T-cell (primary cell): ENCODE measurements around the gene NKAIN2. TPM values are rescaled to one million over a fixed set of nuclear protein-coding genes. Genes with fewer than 3 reads are reported as not detected.

Source experiments
- ATAC-seq, 4 experiments: fragments of 200-7000 bp in 3 of 4; fragments of 150-1000 bp in 1 of 4; cut with Tn5 transposase; replicated peaks in 1 of 4; 1 replicate in 3 of 4; 2 replicates in 1 of 4; pipeline ENCODE4 v1.10.0; 2021; ENCODE audit warnings: moderate library complexity in 3 of 4, mild to moderate bottlenecking in 2 of 4, moderate number of reproducible peaks in 1 of 4
- CTCF ChIA-PET, 2 donors: fragments of 300-600 bp; sonication (Branson Sonifier 250); formaldehyde crosslinking; loops; one replicate each; lab custom pipeline; 2022; ENCODE audit warnings: antibody characterized with exemption in 2 of 2; lab: Charles Lee
- POLR2A ChIA-PET, 2 donors: fragments of 300-600 bp; sonication (Branson Sonifier 250); formaldehyde crosslinking; loops; one replicate each; lab custom pipeline; 2022; ENCODE audit warnings: antibody characterized with exemption in 2 of 2; lab: Charles Lee
- DNase-seq, 35 experiments: peaks; one replicate each; pipeline versions ENCODE4 v3.0.0 to v3.0.0-alpha.2; 2013 to 2023
- H3K27ac ChIP-seq: one replicate; pipeline ENCODE4 v1.5.1; 2013; ENCODE audit warnings: low read length
- H3K27me3 ChIP-seq, 2 experiments: replicated peaks in 1 of 2; 1 replicate in 1 of 2; 2 replicates in 1 of 2; pipeline versions ENCODE4 v1.6.1 to v1.7.0; 2013; ENCODE audit warnings: low read length in 1 of 2, mixed read lengths in 1 of 2; ENCODE audit not compliant: control insufficient read depth in 2 of 2, insufficient read depth in 2 of 2; ENCODE audit errors: extremely low read depth in 1 of 2
- H3K36me3 ChIP-seq, 2 donors: 1 replicate in 1 of 2; 2 replicates in 1 of 2; pipeline versions ENCODE4 v1.6.1 to v1.7.0; 2013; ENCODE audit warnings: low read length in 1 of 2; ENCODE audit not compliant: control insufficient read depth in 2 of 2, insufficient read depth in 1 of 2; ENCODE audit errors: extremely low read depth in 1 of 2
- H3K4me1 ChIP-seq, 2 experiments: 1 replicate in 1 of 2; 2 replicates in 1 of 2; pipeline versions ENCODE4 v1.6.1 to v1.7.0; 2013; ENCODE audit warnings: low read length in 2 of 2, mixed read lengths in 1 of 2; ENCODE audit not compliant: insufficient read depth in 2 of 2, control insufficient read depth in 1 of 2; ENCODE audit errors: extremely low read depth in 1 of 2
- H3K4me3 ChIP-seq, 2 donors: 1 replicate in 1 of 2; 2 replicates in 1 of 2; pipeline versions ENCODE4 v1.5.1 to v1.7.0; 2013; ENCODE audit warnings: mild to moderate bottlenecking in 2 of 2, low read length in 1 of 2, moderate library complexity in 1 of 2; ENCODE audit not compliant: control insufficient read depth in 1 of 2; ENCODE audit errors: extremely low read depth in 1 of 2
- H3K9me3 ChIP-seq: 2 replicates; pipeline ENCODE4 v1.7.0; 2013
- H3K27ac Mint-ChIP-seq, 2 donors: one replicate each; pipeline ENCODE4 v1.8.0; 2020 to 2021; ENCODE audit warnings: mild to moderate bottlenecking in 2 of 2, mixed read lengths in 2 of 2
- H3K27me3 Mint-ChIP-seq, 2 donors: one replicate each; pipeline ENCODE4 v1.8.0; 2021 to 2022; ENCODE audit warnings: mixed read lengths in 2 of 2
- H3K36me3 Mint-ChIP-seq: one replicate; pipeline ENCODE4 v1.8.0; 2021; ENCODE audit warnings: mixed read lengths
- H3K4me1 Mint-ChIP-seq, 3 donors: one replicate each; pipeline ENCODE4 v1.8.0; 2020 to 2022; ENCODE audit warnings: mixed read lengths in 3 of 3, mild to moderate bottlenecking in 1 of 3
- H3K4me3 Mint-ChIP-seq, 3 donors: one replicate each; pipeline ENCODE4 v1.8.0; 2020 to 2022; ENCODE audit warnings: mild to moderate bottlenecking in 3 of 3, mixed read lengths in 3 of 3, moderate library complexity in 3 of 3
- H3K9me3 Mint-ChIP-seq, 3 donors: one replicate each; pipeline ENCODE4 v1.8.0; 2020 to 2022; ENCODE audit warnings: mixed read lengths in 3 of 3
- WGBS: methylation state at CpG from one replicate; pipeline ENCODE4 v1.1.5; 2013; ENCODE audit warnings: missing lambda C conversion rate; ENCODE audit not compliant: insufficient coverage; 5-methylcytosine and 5-hydroxymethylcytosine counted together
- total RNA-seq, 35 experiments: library from RNA in 6 of 35; stranded (reverse) in 6 of 35; fragments of 120-200 nt in 1 of 35; gene quantifications; one replicate each; pipeline versions ENCODE4 v1.2.1 to v1.2.4 and lab custom pipeline; 2013 to 2026

Gene NKAIN2
- total RNA-seq, 5 donors from 2014 or later (not counting 1 experiment from before 2014, with no cell fraction given) = 0.13 TPM; not detected in 4

- whole genome bisulfite sequencing = no CpG with 5 or more reads among the region's 2 CpGs
- H3K36me3 ChIP-seq = no peaks in the 10 kb centered on the region
- no peak overlapping the region for H3K27ac ChIP-seq
- no peak overlapping the region for H3K4me3 Mint-ChIP-seq
- no peaks in the 10 kb centered on the region for H3K9me3 Mint-ChIP-seq
- no peaks in the 10 kb centered on the region for H3K4me1 ChIP-seq
- CTCF ChIA-PET = interaction anchor here in 1 of 2 donors (0.6 kb wide), 1 partner anchor 37 kb away, joined by 4 read pairs; no protein-coding TSS in a partner anchor
- no peak for DNase-seq
- no peaks in the 10 kb centered on the region for H3K27me3 ChIP-seq
- no peak for ATAC-seq
- peaks cover 0 to 12% of the 10 kb centered on the region in 2 donors for H3K27me3 Mint-ChIP-seq
- no peaks in the 10 kb centered on the region for H3K4me1 Mint-ChIP-seq
- H3K36me3 Mint-ChIP-seq = no peaks in the 10 kb centered on the region
- H3K9me3 ChIP-seq = no peaks in the 10 kb centered on the region
- POLR2A ChIA-PET = interaction anchor here in 1 of 2 donors (0.9 kb wide), 1 partner anchor 1708 kb away, joined by 3 read pairs; no protein-coding TSS in a partner anchor
- H3K4me3 ChIP-seq = no peak overlapping the region
- no peak overlapping the region for H3K27ac Mint-ChIP-seq
Observed at GRCh38 chr6:123810948-123811347, 7.3 kb downstream of the NKAIN2 start.

- ATAC-seq (no peak), DNase-seq (no peak)
- Mint-ChIP-seq H3K36me3 (no peaks in the 10 kb centered on the region), H3K27me3 (peaks cover 0 to 10% of the 10 kb centered on the region in 2 donors), H3K4me3 (no peak overlapping the region), H3K9me3 (no peaks in the 10 kb centered on the region), H3K27ac (no peak overlapping the region), H3K4me1 (no peaks in the 10 kb centered on the region)
- Histone ChIP-seq H3K27me3 (no peaks in the 10 kb centered on the region), H3K9me3 (no peaks in the 10 kb centered on the region), H3K4me1 (no peaks in the 10 kb centered on the region), H3K36me3 (no peaks in the 10 kb centered on the region), H3K27ac (no peak overlapping the region), H3K4me3 (no peak overlapping the region)
- no CpG with 5 or more reads among the region's 1 CpG for WGBS
- CTCF ChIA-PET = interaction anchor here in 1 of 2 donors (0.6 kb wide), 1 partner anchor 37 kb away, joined by 4 read pairs; no protein-coding TSS in a partner anchor
- POLR2A ChIA-PET = no interaction called here
Observed at GRCh38 chr6:123811378-123811777, 7.7 kb downstream of the NKAIN2 start.

GRCh38 chr6:123812621-123813020, 9.0 kb downstream of the NKAIN2 start:
- no peaks in the 10 kb centered on the region for H3K9me3 ChIP-seq
- Mint-ChIP-seq H3K4me1 (no peaks in the 10 kb centered on the region), H3K4me3 (no peak overlapping the region), H3K9me3 (peaks cover 0 to 6% (median 0%) of the 10 kb centered on the region in 3 donors), H3K27ac (no peak overlapping the region), H3K36me3 (no peaks in the 10 kb centered on the region), H3K27me3 (peaks cover 0 to 10% of the 10 kb centered on the region in 2 donors)
- no CpG with 5 or more reads among the region's 2 CpGs for WGBS
- no peaks in the 10 kb centered on the region for H3K4me1 ChIP-seq
- no peak for DNase-seq
- H3K4me3 ChIP-seq = no peak overlapping the region
- H3K27ac ChIP-seq = no peak overlapping the region
- H3K27me3 ChIP-seq = no peaks in the 10 kb centered on the region
- no peak for ATAC-seq
- no peaks in the 10 kb centered on the region for H3K36me3 ChIP-seq
- CTCF ChIA-PET = no interaction called here
- POLR2A ChIA-PET = no interaction called here

- H3K4me3 ChIP-seq = no peak overlapping the region
- H3K27me3 ChIP-seq = no peaks in the 10 kb centered on the region
- ATAC-seq = no peak
- WGBS = no CpG with 5 or more reads among the region's 2 CpGs
- peaks cover 0 to 18% (median 0%) of the 10 kb centered on the region in 3 donors for H3K9me3 Mint-ChIP-seq
- no peaks in the 10 kb centered on the region for H3K36me3 Mint-ChIP-seq
- no peaks in the 10 kb centered on the region for H3K4me1 Mint-ChIP-seq
- no peak overlapping the region for H3K27ac ChIP-seq
- H3K4me1 ChIP-seq = no peaks in the 10 kb centered on the region
- no peaks in the 10 kb centered on the region for H3K36me3 ChIP-seq
- no peaks in the 10 kb centered on the region for H3K9me3 ChIP-seq
- DNase-seq = no peak
- no peak overlapping the region for H3K27ac Mint-ChIP-seq
- POLR2A ChIA-PET = interaction anchor here in 1 of 2 donors (0.7 kb wide), 1 partner anchor 229 kb away, joined by 3 read pairs; no protein-coding TSS in a partner anchor
- peaks cover 0 to 4% of the 10 kb centered on the region in 2 donors for H3K27me3 Mint-ChIP-seq
- CTCF ChIA-PET = no interaction called here
- no peak overlapping the region for H3K4me3 Mint-ChIP-seq
Observed at GRCh38 chr6:123821112-123821511, 17.4 kb downstream of the NKAIN2 start.

GRCh38 chr6:123829302-123829953, 25.8 kb downstream of the NKAIN2 start:
- no peaks in the 10 kb centered on the region for H3K4me1 ChIP-seq
- no peaks in the 10 kb centered on the region for H3K36me3 Mint-ChIP-seq
- H3K4me3 ChIP-seq = no peak overlapping the region
- H3K27me3 ChIP-seq = no peaks in the 10 kb centered on the region
- ChIA-PET POLR2A (no interaction called here), CTCF (no interaction called here)
- no peaks in the 10 kb centered on the region for H3K9me3 ChIP-seq
- no peak overlapping the region for H3K27ac ChIP-seq
- DNase-seq = no peak
- no peak overlapping the region for H3K4me3 Mint-ChIP-seq
- no peaks in the 10 kb centered on the region for H3K4me1 Mint-ChIP-seq
- ATAC-seq = no peak
- no peaks in the 10 kb centered on the region for H3K27me3 Mint-ChIP-seq
- H3K9me3 Mint-ChIP-seq = peaks cover 0 to 6% (median under 1%) of the 10 kb centered on the region in 3 donors
- WGBS = 88% methylated on average over 3 of the region's 3 CpGs
- H3K27ac Mint-ChIP-seq = no peak overlapping the region
- no peaks in the 10 kb centered on the region for H3K36me3 ChIP-seq

- POLR2A ChIA-PET = no interaction called here
- Mint-ChIP-seq H3K9me3 (peaks cover 0 to 9% (median 2%) of the 10 kb centered on the region in 3 donors), H3K4me1 (no peaks in the 10 kb centered on the region), H3K36me3 (no peaks in the 10 kb centered on the region), H3K27ac (no peak overlapping the region), H3K4me3 (no peak overlapping the region), H3K27me3 (no peaks in the 10 kb centered on the region)
- Histone ChIP-seq H3K4me1 (no peaks in the 10 kb centered on the region), H3K4me3 (no peak overlapping the region), H3K9me3 (no peaks in the 10 kb centered on the region), H3K27ac (no peak overlapping the region), H3K36me3 (no peaks in the 10 kb centered on the region), H3K27me3 (no peaks in the 10 kb centered on the region)
- CTCF ChIA-PET = no interaction called here
- DNase-seq (no peak), ATAC-seq (no peak)
- 2% methylated on average over 2 of the region's 3 CpGs for WGBS
Observed at GRCh38 chr6:123830120-123830519, 26.5 kb downstream of the NKAIN2 start.
